ENCODE results near the gene CHURC1.

DNA sequence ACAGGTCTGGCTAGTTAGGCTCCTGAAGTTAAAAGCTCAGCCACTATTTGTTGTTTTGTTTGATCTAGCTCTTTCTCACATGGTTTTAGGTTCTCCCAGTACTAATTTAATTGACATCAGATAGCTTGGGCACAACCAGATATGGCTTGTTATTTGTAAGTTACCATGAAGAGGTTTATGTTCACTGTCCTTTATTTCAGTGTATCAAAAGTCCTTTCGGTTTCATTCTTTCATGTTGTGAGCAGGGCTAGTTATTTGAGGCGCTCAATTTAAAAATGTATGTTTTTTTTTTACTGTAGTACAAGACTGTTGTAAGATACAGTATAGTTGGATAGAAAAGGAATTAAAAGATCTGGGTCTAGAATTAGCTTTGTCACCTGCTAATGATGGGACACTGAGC, 21.3 kb downstream of the CHURC1 start:
- no peak for TF ChIP-seq CTCF (IDR thresholded peaks at IDR 0.05; ENCODE audit: low read depth, low read length, missing input control)
- no peak for TF ChIP-seq JUND (IDR thresholded peaks at IDR 0.05)
- TF ChIP-seq MAX (IDR thresholded peaks at IDR 0.05) = no peak
- TF ChIP-seq, protein P1, sequence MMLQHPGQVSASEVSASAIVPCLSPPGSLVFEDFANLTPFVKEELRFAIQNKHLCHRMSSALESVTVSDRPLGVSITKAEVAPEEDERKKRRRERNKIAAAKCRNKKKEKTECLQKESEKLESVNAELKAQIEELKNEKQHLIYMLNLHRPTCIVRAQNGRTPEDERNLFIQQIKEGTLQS (IDR thresholded peaks at IDR 0.05) = no peak
- no peak for TF ChIP-seq EGR1 (IDR thresholded peaks at IDR 0.05; ENCODE audit: low read depth in 2 of 2)
